Fibroblast of mammary gland (primary cell): ENCODE measurements around the gene NFAT5.

ENCODE experiments used
- DNase-seq: peaks from one replicate; pipeline ENCODE4 v3.0.0-alpha.2; 2010; ENCODE audit warnings: low read depth
- H3K4me3 ChIP-seq: 2 replicates; pipeline ENCODE4 v1.5.1; 2011; ENCODE audit warnings: low read depth, mild to moderate bottlenecking, low read length, moderate library complexity; ENCODE audit not compliant: control insufficient read depth
- CTCF ChIP-seq: conservative IDR thresholded peaks from 2 replicates; pipeline ENCODE4 v1.5.1; 2011; ENCODE audit warnings: low read depth, low read length, inconsistent platforms; ENCODE audit not compliant: control insufficient read depth, insufficient read depth

NFAT5 gene

GRCh38 chr16:69712914-69713581, 147.3 kb downstream of the NFAT5 start:
- no peak for TF ChIP-seq CTCF
- no peak overlapping the region for H3K4me3 ChIP-seq
- DNase-seq = no peak

- no peak for DNase-seq
- no peak for TF ChIP-seq CTCF
These were observed 151.3 kb downstream of the NFAT5 start for GRCh38 chr16:69717066-69717465.

GRCh38 chr16:69718111-69718764, 152.5 kb downstream of the NFAT5 start:
- DNase-seq = no peak
- H3K4me3 ChIP-seq = no peak overlapping the region
- TF ChIP-seq CTCF = no peak

More at GRCh38 chr16:69717066-69717465, 151.3 kb downstream of the NFAT5 start:
- H3K4me3 ChIP-seq = no peak overlapping the region

- no peak for DNase-seq
- TF ChIP-seq CTCF = no peak
- H3K4me3 ChIP-seq = no peak overlapping the region
These were observed 155.2 kb downstream of the NFAT5 start for GRCh38 chr16:69720822-69721430.

- H3K4me3 ChIP-seq = no peak overlapping the region
- TF ChIP-seq CTCF = no peak
- no peak for DNase-seq
These were observed 155.7 kb downstream of the NFAT5 start for GRCh38 chr16:69721441-69721957.

GRCh38 chr16:69724414-69724873, 158.7 kb downstream of the NFAT5 start:
- no peak for TF ChIP-seq CTCF
- DNase-seq = no peak
- peak overlapping the region; percentile 84 for H3K4me3 ChIP-seq
